Neural cell (in vitro differentiated cells): ENCODE results near the gene TMEM186.

Experiments used
- EP300 ChIP-seq: fragments of 450-650 bp; conservative IDR thresholded peaks from 2 replicates; pipeline ENCODE4 v1.6.1; 2014; ENCODE audit warnings: antibody characterized with exemption, mild to moderate bottlenecking, moderate library complexity; ENCODE audit not compliant: poor library complexity, severe bottlenecking
- POLR2AphosphoS5 ChIP-seq: IDR thresholded peaks from 2 replicates; pipeline ENCODE4 v1.6.1; 2012
- TF ChIP-seq, protein P1 (sequence below): fragments of 450-650 bp; IDR thresholded peaks from 2 replicates; pipeline ENCODE4 v1.5.1; 2014; ENCODE audit warnings: antibody characterized with exemption, mild to moderate bottlenecking, moderate library complexity; ENCODE audit not compliant: poor library complexity, severe bottlenecking

GRCh38 chr16:8832717-8833105 is 35.3 kb upstream of the TMEM186 start:
- TF ChIP-seq EP300 (no peak), POLR2AphosphoS5 (no peak)
- TF ChIP-seq, protein P1, sequence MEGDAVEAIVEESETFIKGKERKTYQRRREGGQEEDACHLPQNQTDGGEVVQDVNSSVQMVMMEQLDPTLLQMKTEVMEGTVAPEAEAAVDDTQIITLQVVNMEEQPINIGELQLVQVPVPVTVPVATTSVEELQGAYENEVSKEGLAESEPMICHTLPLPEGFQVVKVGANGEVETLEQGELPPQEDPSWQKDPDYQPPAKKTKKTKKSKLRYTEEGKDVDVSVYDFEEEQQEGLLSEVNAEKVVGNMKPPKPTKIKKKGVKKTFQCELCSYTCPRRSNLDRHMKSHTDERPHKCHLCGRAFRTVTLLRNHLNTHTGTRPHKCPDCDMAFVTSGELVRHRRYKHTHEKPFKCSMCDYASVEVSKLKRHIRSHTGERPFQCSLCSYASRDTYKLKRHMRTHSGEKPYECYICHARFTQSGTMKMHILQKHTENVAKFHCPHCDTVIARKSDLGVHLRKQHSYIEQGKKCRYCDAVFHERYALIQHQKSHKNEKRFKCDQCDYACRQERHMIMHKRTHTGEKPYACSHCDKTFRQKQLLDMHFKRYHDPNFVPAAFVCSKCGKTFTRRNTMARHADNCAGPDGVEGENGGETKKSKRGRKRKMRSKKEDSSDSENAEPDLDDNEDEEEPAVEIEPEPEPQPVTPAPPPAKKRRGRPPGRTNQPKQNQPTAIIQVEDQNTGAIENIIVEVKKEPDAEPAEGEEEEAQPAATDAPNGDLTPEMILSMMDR, result no peak
